Measurements from ENCODE around the gene ZBTB7C. TPM values are rescaled to one million over a fixed set of nuclear protein-coding genes. Genes with fewer than 3 reads are reported as not detected.

ZBTB7C gene
- total and polyA plus RNA-seq, 10 of the 15 experiments (the other 5 are each of a cell fraction or from before 2014, with no cell fraction given): under 0.01 to 0.08 (median 0.01) TPM; not detected in 7

GRCh38 chr18:48337053-48337452, 72.1 kb downstream of the ZBTB7C start:
- Histone ChIP-seq H3K4me1 (ENCODE audit: control insufficient read depth, insufficient read depth, low read length) (no peaks in the 10 kb centered on the region), H3K4me2 (ENCODE audit: control insufficient read depth, insufficient read depth) (no peak overlapping the region), H3K4me3 (no peak overlapping the region), H3K9me3 (replicated peaks; ENCODE audit: control insufficient read depth, insufficient read depth, low read length) (no peaks in the 10 kb centered on the region), H2AFZ (ENCODE audit: control insufficient read depth, low read depth, low read length) (no peak overlapping the region), H3K27ac (ENCODE audit: control insufficient read depth, insufficient read depth) (no peak overlapping the region), H3K9ac (ENCODE audit: control insufficient read depth, insufficient read depth, low read length) (no peak overlapping the region), H3K27me3 (replicated peaks in 1 of 2; ENCODE audit: control insufficient read depth in 2 of 2, insufficient read depth in 2 of 2, low read length in 1 of 2) (peaks cover under 1 to 2% of the 10 kb centered on the region in 2 experiments; a peak in 1 of 4 replicates), H3K79me2 (ENCODE audit: control insufficient read depth, insufficient read depth, low read length) (no peaks in the 10 kb centered on the region), H4K20me1 (ENCODE audit: control insufficient read depth, insufficient read depth) (no peaks in the 10 kb centered on the region), H3K36me3 (ENCODE audit: control insufficient read depth in 2 of 2, insufficient read depth in 2 of 2, low read length in 1 of 2) (no peaks in the 10 kb centered on the region)
- SMC1A ChIA-PET (ENCODE audit: uncharacterized antibody, unreplicated experiment): no interaction called here
- intact Hi-C loops (cut with micrococcal nuclease; ENCODE audit: unreplicated experiment) (no loop called here), in situ Hi-C loops (cut with MboI) (no loop called here)
- no TSS peak for BruUV-seq (replicated peaks)
- no peak for FAIRE-seq
- no peak for ATAC-seq
- RAD21 ChIA-PET (ENCODE audit: unreplicated experiment): no interaction called here
- POLR2A ChIA-PET: no interaction called here
- 71% methylated on average over 2 of the region's 2 CpGs for WGBS (ENCODE audit: insufficient coverage, insufficient replicate concordance, low lambda C conversion rate, missing lambda C conversion rate)
- no peak for DNase-seq (ENCODE audit: low read depth, low spot score)
- CTCF ChIA-PET: interaction anchor here (1.3 kb wide), 1 partner anchor 8 kb away, joined by 4 read pairs; no protein-coding TSS in a partner anchor
- TF ChIP-seq ZNF384 (IDR thresholded peaks at IDR 0.05; ENCODE audit: borderline replicate concordance, low read depth, low read length): no peak
- no peak for TF ChIP-seq ZNF24 (IDR thresholded peaks at IDR 0.05)

- 34% methylated on average over 8 of the region's 8 CpGs for WGBS (ENCODE audit: insufficient coverage, insufficient replicate concordance, low lambda C conversion rate, missing lambda C conversion rate)
- Histone ChIP-seq H3K9ac (ENCODE audit: control insufficient read depth, insufficient read depth, low read length) (no peak overlapping the region), H3K79me2 (ENCODE audit: control insufficient read depth, insufficient read depth, low read length) (no peaks in the 10 kb centered on the region), H3K4me3 (no peak overlapping the region), H3K4me2 (ENCODE audit: control insufficient read depth, insufficient read depth) (no peak overlapping the region), H3K27ac (ENCODE audit: control insufficient read depth, insufficient read depth) (no peak overlapping the region), H4K20me1 (ENCODE audit: control insufficient read depth, insufficient read depth) (no peaks in the 10 kb centered on the region), H3K36me3 (ENCODE audit: control insufficient read depth in 2 of 2, insufficient read depth in 2 of 2, low read length in 1 of 2) (no peaks in the 10 kb centered on the region), H3K4me1 (ENCODE audit: control insufficient read depth, insufficient read depth, low read length) (no peaks in the 10 kb centered on the region), H2AFZ (ENCODE audit: control insufficient read depth, low read depth, low read length) (no peak overlapping the region), H3K27me3 (replicated peaks in 1 of 2; ENCODE audit: control insufficient read depth in 2 of 2, insufficient read depth in 2 of 2, low read length in 1 of 2) (peaks cover 0 to 2% of the 10 kb centered on the region in 2 experiments; a peak in 1 of 4 replicates), H3K9me3 (replicated peaks; ENCODE audit: control insufficient read depth, insufficient read depth, low read length) (no peaks in the 10 kb centered on the region; the same call in 2 of the 3 replicates)
- no peak for FAIRE-seq
- intact Hi-C loops (cut with micrococcal nuclease; ENCODE audit: unreplicated experiment) (no loop called here), in situ Hi-C loops (cut with MboI) (no loop called here)
- ChIA-PET RAD21 (ENCODE audit: unreplicated experiment) (no interaction called here), CTCF (interaction anchor here (0.6 to 1.3 kb wide), 2 partner anchors 9 to 60 kb away, joined by 3 to 4 read pairs; no protein-coding TSS in a partner anchor), POLR2A (no interaction called here), SMC1A (ENCODE audit: uncharacterized antibody, unreplicated experiment) (no interaction called here)
- no peak for ATAC-seq
- BruUV-seq (replicated peaks): no TSS peak
- DNase-seq (ENCODE audit: low read depth, low spot score): no peak
- no peak for TF ChIP-seq NFYA (IDR thresholded peaks at IDR 0.05; ENCODE audit: borderline replicate concordance, low read depth, low read length)
- TF ChIP-seq ELK1 (IDR thresholded peaks at IDR 0.05; ENCODE audit: low read depth, low read length): no peak
- TF ChIP-seq RCOR1 (conservative IDR thresholded peaks at IDR 0.05; ENCODE audit: low read depth, low read length): no peak
- no peak for TF ChIP-seq NR2C2 (IDR thresholded peaks at IDR 0.05; ENCODE audit: borderline replicate concordance, control insufficient read depth, insufficient read length, low read depth)
- TF ChIP-seq NKRF (conservative IDR thresholded peaks at IDR 0.05): no peak
- TF ChIP-seq YBX1 (IDR thresholded peaks at IDR 0.05): no peak
- no peak for TF ChIP-seq ZNF687 (IDR thresholded peaks at IDR 0.05)
- TF ChIP-seq FOS (IDR thresholded peaks at IDR 0.05; ENCODE audit: borderline replicate concordance, extremely low read depth, insufficient read length): no peak
- TF ChIP-seq HDAC6 (IDR thresholded peaks at IDR 0.05; ENCODE audit: unreplicated experiment): no peak
These were observed 72.9 kb downstream of the ZBTB7C start for GRCh38 chr18:48336332-48336731.

Measured in GM12878 (cell line).